Loucy (cell line): Measurements from ENCODE around the gene NAGPA.

Experiments
- CTCF ChIP-seq: fragments of 200-600 bp; sonication (generic); conservative IDR thresholded peaks from 2 replicates; pipeline ENCODE4 v1.5.1; 2014; ENCODE audit warnings: mild to moderate bottlenecking, antibody characterized with exemption, low read length
- EZH2phosphoT487 ChIP-seq: fragments of 200-600 bp; IDR thresholded peaks from 2 replicates; pipeline ENCODE4 v1.6.1; 2018; ENCODE audit warnings: antibody characterized with exemption, mild to moderate bottlenecking, moderate library complexity, borderline replicate concordance

DNA sequence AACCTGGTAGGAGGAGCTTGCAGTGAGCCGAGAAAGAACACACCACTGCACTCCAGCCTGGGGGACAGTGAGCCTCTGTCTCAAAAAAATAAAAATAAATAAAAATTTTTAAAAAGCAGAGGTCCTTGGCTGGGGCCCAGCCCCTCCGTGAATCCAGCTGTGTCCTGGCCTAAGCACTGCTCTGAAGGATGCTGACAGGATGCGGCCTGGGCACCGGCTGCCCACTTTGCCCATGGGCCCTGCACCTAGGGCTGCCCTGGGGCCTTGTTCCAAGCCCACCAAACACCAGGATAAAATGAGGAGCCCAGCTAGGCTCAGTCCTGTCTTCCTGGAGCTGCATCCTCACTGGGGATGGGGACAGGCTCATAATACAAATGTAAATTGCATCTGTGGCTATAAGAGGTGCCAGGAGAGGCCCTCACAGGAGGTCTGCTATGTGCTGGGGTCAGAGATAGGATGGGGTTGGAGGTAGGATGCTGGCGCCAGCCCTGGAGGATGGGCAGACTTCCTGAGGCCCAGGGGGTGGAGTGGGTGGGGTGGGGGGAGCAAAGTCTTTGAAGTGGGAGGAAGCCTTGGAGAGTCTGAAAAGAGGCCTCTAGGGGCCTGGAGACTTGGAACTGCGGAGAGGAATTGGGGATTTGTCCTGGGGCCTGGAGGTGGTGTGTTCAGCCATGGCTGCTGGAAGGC is 25.8 kb upstream of the NAGPA start:
- no peak for TF ChIP-seq CTCF
- TF ChIP-seq EZH2phosphoT487, result no peak
